Neural cell (in vitro differentiated cells): ENCODE measurements around the gene JUND. TPM values are rescaled to one million over a fixed set of nuclear protein-coding genes. Genes with fewer than 3 reads are reported as not detected.

ENCODE experiments used
- H2AFZ ChIP-seq: fragments of 200-600, 300-800 bp; sonication (generic), shearing (Covaris generic); 2 replicates; pipeline ENCODE4 v1.6.0; 2014; ENCODE audit warnings: low read depth, mild to moderate bottlenecking, antibody characterized with exemption, low read length, moderate library complexity
- H3F3A ChIP-seq: fragments of 200-600 bp; shearing (Covaris generic); 2 replicates; pipeline ENCODE4 v1.6.1; 2016; ENCODE audit warnings: mild to moderate bottlenecking, moderate library complexity, mixed read lengths, antibody characterized with exemption, low read length; ENCODE audit not compliant: insufficient read depth, poor library complexity, severe bottlenecking
- H3K27ac ChIP-seq: fragments of 200-600, 300-800 bp; sonication (generic), shearing (Covaris generic); 2 replicates; pipeline ENCODE4 v1.5.1; 2014; ENCODE audit warnings: mild to moderate bottlenecking, low read length, moderate library complexity
- H3K27me3 ChIP-seq: fragments of 300-800, 200-600 bp; sonication (generic), shearing (Covaris generic); 2 replicates; pipeline ENCODE4 v1.6.0; 2014; ENCODE audit warnings: mild to moderate bottlenecking, low read depth, low read length, moderate library complexity; ENCODE audit not compliant: insufficient read depth
- H3K36me3 ChIP-seq: fragments of 300-800, 200-600 bp; sonication (generic), shearing (Covaris generic); 2 replicates; pipeline ENCODE4 v1.5.1; 2014; ENCODE audit warnings: mild to moderate bottlenecking, antibody characterized with exemption, low read length, moderate library complexity; ENCODE audit not compliant: insufficient read depth
- H3K4me2 ChIP-seq: fragments of 300-800, 200-600 bp; sonication (generic), shearing (Covaris generic); 2 replicates; pipeline ENCODE4 v1.6.0; 2014; ENCODE audit warnings: mild to moderate bottlenecking, low read length
- H3K4me3 ChIP-seq: fragments of 300-800, 200-600 bp; sonication (generic), shearing (Covaris generic); 2 replicates; pipeline ENCODE4 v1.5.1; 2014; ENCODE audit warnings: mild to moderate bottlenecking, low read length, moderate library complexity
- H3K79me2 ChIP-seq: fragments of 200-600 bp; shearing (Covaris generic); replicated peaks from 2 replicates; pipeline ENCODE4 v1.6.0; 2014; ENCODE audit warnings: mild to moderate bottlenecking, low read length, moderate library complexity; ENCODE audit not compliant: insufficient read depth
- H3K9ac ChIP-seq: fragments of 300-800, 200-600 bp; sonication (generic), shearing (Covaris generic); 2 replicates; pipeline ENCODE4 v1.6.1; 2016; ENCODE audit warnings: mild to moderate bottlenecking, low read length, mixed read lengths
- H3K9me2 ChIP-seq: fragments of 200-600 bp; shearing (Covaris generic); 2 replicates; pipeline ENCODE4 v1.6.1; 2016; ENCODE audit warnings: mild to moderate bottlenecking, low read length, mixed read lengths; ENCODE audit not compliant: insufficient read depth
- H3K9me3 ChIP-seq: fragments of 200-600, 300-800 bp; sonication (generic), shearing (Covaris generic); 2 replicates; pipeline ENCODE4 v1.6.1; 2016; ENCODE audit warnings: mild to moderate bottlenecking, mixed run types, low read length, moderate library complexity, mixed read lengths
- H4K20me1 ChIP-seq: fragments of 200-600 bp; shearing (Covaris generic); 2 replicates; pipeline ENCODE4 v1.6.1; 2016; ENCODE audit warnings: mild to moderate bottlenecking, mixed run types; ENCODE audit not compliant: insufficient read depth
- CTCF ChIP-seq: fragments of 450-650 bp; IDR thresholded peaks from 2 replicates; pipeline ENCODE4 v1.5.1; 2014; ENCODE audit warnings: antibody characterized with exemption, mild to moderate bottlenecking, moderate library complexity; ENCODE audit not compliant: poor library complexity, severe bottlenecking
- MXI1 ChIP-seq: fragments of 450-650 bp; conservative IDR thresholded peaks from 2 replicates; pipeline ENCODE4 v1.6.1; 2014; ENCODE audit warnings: antibody characterized with exemption, mild to moderate bottlenecking; ENCODE audit not compliant: poor library complexity, severe bottlenecking
- POLR2AphosphoS5 ChIP-seq: IDR thresholded peaks from 2 replicates; pipeline ENCODE4 v1.6.1; 2012
- RAD21 ChIP-seq: fragments of 450-650 bp; conservative IDR thresholded peaks from 2 replicates; pipeline ENCODE4 v1.6.1; 2014; ENCODE audit warnings: antibody characterized with exemption, mild to moderate bottlenecking, moderate library complexity
- REST ChIP-seq: IDR thresholded peaks from 2 replicates; pipeline ENCODE4 v1.6.1; 2012; ENCODE audit warnings: borderline replicate concordance
- TAF1 ChIP-seq: IDR thresholded peaks from 2 replicates; pipeline ENCODE4 v1.6.1; 2012; ENCODE audit warnings: low read depth
- polyA plus RNA-seq: library from polyadenylated mRNA; depleted of rRNA; stranded (reverse); fragments of >200 nt; gene quantifications from 2 replicates; pipeline ENCODE4 v1.2.3, GENCODE V29; 2014

The JUND gene
- polyA plus RNA-seq, 1 donor from 2014 or later: 94.9 TPM

GRCh38 chr19:18269070-18269723 is 12.2 kb downstream of the JUND start:
- TF ChIP-seq REST: no peak
- Histone ChIP-seq H3K4me2 (no peak overlapping the region), H3F3A (no peaks in the 10 kb centered on the region), H3K9ac (no peak overlapping the region), H3K9me2 (no peaks in the 10 kb centered on the region), H3K27me3 (no peaks in the 10 kb centered on the region), H3K36me3 (no peaks in the 10 kb centered on the region), H3K4me3 (no peak overlapping the region), H3K79me2 (peaks cover 7% of the 10 kb centered on the region), H4K20me1 (peaks cover under 1% of the 10 kb centered on the region), H2AFZ (no peak overlapping the region), H3K9me3 (no peaks in the 10 kb centered on the region), H3K27ac (no peak overlapping the region)

- Histone ChIP-seq H4K20me1 (no peaks in the 10 kb centered on the region), H3K36me3 (no peaks in the 10 kb centered on the region), H3K79me2 (no peaks in the 10 kb centered on the region), H3K9ac (no peak overlapping the region), H3F3A (no peaks in the 10 kb centered on the region), H3K9me3 (no peaks in the 10 kb centered on the region), H3K27me3 (no peaks in the 10 kb centered on the region), H3K4me3 (no peak overlapping the region), H3K4me2 (no peak overlapping the region), H3K27ac (no peak overlapping the region), H3K9me2 (no peaks in the 10 kb centered on the region), H2AFZ (no peak overlapping the region)
- TF ChIP-seq RAD21 (no peak), MXI1 (no peak), POLR2AphosphoS5 (peak; percentile 21), CTCF (no peak), REST (no peak), TAF1 (no peak)
Observed at GRCh38 chr19:18266771-18267686, 14.4 kb downstream of the JUND start.
